ENCODE data around the gene CCDC15. TPM values are rescaled to one million over a fixed set of nuclear protein-coding genes. Genes with fewer than 3 reads are reported as not detected.
"Not testable (repeated sequence)": the region's sequence is repeated elsewhere in the genome, so short reads cannot be mapped to it uniquely, and the experiment has no call there.

Gene CCDC15
- total and polyA plus RNA-seq, 2 of the 13 experiments (the other 11 are each of a cell fraction or from before 2014, with no cell fraction given): 2.2 to 4.6 TPM

DNA sequence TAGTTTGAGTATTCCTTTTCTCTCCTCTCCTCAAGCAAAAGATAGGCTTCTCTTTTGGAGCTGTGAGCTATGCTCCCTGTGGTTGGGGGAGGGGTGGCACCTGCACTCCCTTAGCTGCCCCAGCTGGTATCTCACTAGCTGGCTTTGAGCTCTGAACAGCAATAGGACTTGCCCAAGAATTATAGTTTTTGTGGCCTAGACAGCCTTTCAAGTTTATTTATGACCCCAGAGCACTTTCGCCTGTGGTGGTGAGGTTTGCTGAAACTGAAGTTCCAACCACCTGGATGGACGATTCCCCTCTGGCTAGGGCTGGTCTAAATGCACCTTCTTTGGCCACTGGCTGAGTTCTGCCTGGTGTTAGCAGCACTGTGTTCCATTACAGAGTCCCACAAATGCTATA is 72.0 kb downstream of the CCDC15 start:
- TF ChIP-seq NFATC3 (CRISPR knock-in tag; IDR thresholded peaks at IDR 0.05): no peak
- TF ChIP-seq ZNF317 (CRISPR knock-in tag; IDR thresholded peaks at IDR 0.05): no peak
- TF ChIP-seq MED1 (CRISPR knock-in tag; IDR thresholded peaks at IDR 0.05): no peak
- TF ChIP-seq GTF2F1 (IDR thresholded peaks at IDR 0.05; ENCODE audit: low read length): no peak
- no peak for TF ChIP-seq ATF7-NPFF (CRISPR knock-in tag; IDR thresholded peaks at IDR 0.05; ENCODE audit: low read depth)
- TF ChIP-seq, protein P1, sequence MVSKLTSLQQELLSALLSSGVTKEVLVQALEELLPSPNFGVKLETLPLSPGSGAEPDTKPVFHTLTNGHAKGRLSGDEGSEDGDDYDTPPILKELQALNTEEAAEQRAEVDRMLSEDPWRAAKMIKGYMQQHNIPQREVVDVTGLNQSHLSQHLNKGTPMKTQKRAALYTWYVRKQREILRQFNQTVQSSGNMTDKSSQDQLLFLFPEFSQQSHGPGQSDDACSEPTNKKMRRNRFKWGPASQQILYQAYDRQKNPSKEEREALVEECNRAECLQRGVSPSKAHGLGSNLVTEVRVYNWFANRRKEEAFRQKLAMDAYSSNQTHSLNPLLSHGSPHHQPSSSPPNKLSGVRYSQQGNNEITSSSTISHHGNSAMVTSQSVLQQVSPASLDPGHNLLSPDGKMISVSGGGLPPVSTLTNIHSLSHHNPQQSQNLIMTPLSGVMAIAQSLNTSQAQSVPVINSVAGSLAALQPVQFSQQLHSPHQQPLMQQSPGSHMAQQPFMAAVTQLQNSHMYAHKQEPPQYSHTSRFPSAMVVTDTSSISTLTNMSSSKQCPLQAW (CRISPR knock-in tag; IDR thresholded peaks at IDR 0.05): no peak
- ChIA-PET CTCF (ENCODE audit: low intra/inter-chr PET ratio, low total read pairs) (no interaction called here), POLR2A (no interaction called here)
- Histone ChIP-seq H3K27ac (ENCODE audit: extremely low read length, insufficient read depth, low read length) (no peak overlapping the region), H4K20me1 (ENCODE audit: insufficient read depth, low read length) (no peaks in the 10 kb centered on the region), H3K4me2 (ENCODE audit: low read depth, low read length) (no peak overlapping the region), H3K79me2 (ENCODE audit: insufficient read depth, low read length) (no peaks in the 10 kb centered on the region), H3K27me3 (ENCODE audit: control insufficient read depth in 1 of 2, insufficient read depth in 2 of 2, low read length in 2 of 2) (no peaks in the 10 kb centered on the region), H3K9me3 (ENCODE audit: low read length) (no peaks in the 10 kb centered on the region), H3K4me1 (ENCODE audit: insufficient read depth, low read length) (no peaks in the 10 kb centered on the region), H2AFZ (ENCODE audit: low read length) (no peak overlapping the region), H3K4me3 (replicated peaks in 1 of 3; ENCODE audit: insufficient read depth in 1 of 3, low read depth in 2 of 3, low read length in 3 of 3) (no peak overlapping the region), H3K36me3 (replicated peaks in 1 of 2; ENCODE audit: control insufficient read depth in 1 of 2, insufficient read depth in 2 of 2, low read length in 2 of 2) (no peaks in the 10 kb centered on the region), H3K9ac (ENCODE audit: insufficient read depth, low read depth, low read length) (no peak overlapping the region)
- in situ Hi-C loops (cut with HindIII; ENCODE audit: extremely low pct_ligation_motif_present, low pct_unique_long_range_greater_than_20kb) (no loop called here), intact Hi-C loops (cut with micrococcal nuclease; ENCODE audit: unreplicated experiment) (no loop called here)
- DNase-seq (ENCODE audit: low spot score) (no peak), FAIRE-seq (no peak), ATAC-seq (no peak)
- no TSS peak for BruUV-seq (replicated peaks)
- 100% methylated on average over 2 of the region's 2 CpGs for WGBS (ENCODE audit: low lambda C conversion rate)

DNA sequence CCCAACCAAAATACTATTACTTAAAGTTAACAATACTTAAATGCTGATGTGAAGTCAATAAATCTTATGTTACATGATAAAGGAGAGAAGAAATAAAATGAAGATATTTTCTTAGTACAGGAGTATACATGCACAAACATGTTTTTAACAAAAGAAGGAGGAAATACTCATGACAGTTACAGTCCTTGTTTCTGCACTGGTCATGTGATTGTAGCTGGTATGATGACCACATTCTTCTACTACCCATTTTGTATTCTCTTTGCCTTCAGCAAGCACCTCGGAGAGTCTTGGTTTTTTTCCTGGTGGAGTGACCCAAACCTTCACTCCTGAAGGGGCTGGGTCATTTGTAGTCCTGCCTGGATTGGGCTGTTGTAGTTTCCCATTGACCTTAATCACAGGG is 75.4 kb downstream of the CCDC15 start:
- H3K4me3 ChIP-seq (replicated peaks in 1 of 3; ENCODE audit: insufficient read depth in 1 of 3, low read depth in 2 of 3, low read length in 3 of 3); H3K9me3 ChIP-seq (ENCODE audit: low read length); H3K4me1 ChIP-seq (ENCODE audit: insufficient read depth, low read length); H3K9ac ChIP-seq (ENCODE audit: insufficient read depth, low read depth, low read length); DNase-seq (ENCODE audit: low spot score); intact Hi-C loops (cut with micrococcal nuclease; ENCODE audit: unreplicated experiment); H3K79me2 ChIP-seq (ENCODE audit: insufficient read depth, low read length); H3K27ac ChIP-seq (ENCODE audit: extremely low read length, insufficient read depth, low read length); POLR2A ChIA-PET; in situ Hi-C loops (cut with HindIII; ENCODE audit: extremely low pct_ligation_motif_present, low pct_unique_long_range_greater_than_20kb); CTCF ChIA-PET (ENCODE audit: low intra/inter-chr PET ratio, low total read pairs); H3K4me2 ChIP-seq (ENCODE audit: low read depth, low read length); H4K20me1 ChIP-seq (ENCODE audit: insufficient read depth, low read length); ATAC-seq; H2AFZ ChIP-seq (ENCODE audit: low read length); FAIRE-seq; BruUV-seq (replicated peaks); H3K27me3 ChIP-seq (ENCODE audit: control insufficient read depth in 1 of 2, insufficient read depth in 2 of 2, low read length in 2 of 2); H3K36me3 ChIP-seq (replicated peaks in 1 of 2; ENCODE audit: control insufficient read depth in 1 of 2, insufficient read depth in 2 of 2, low read length in 2 of 2): not testable (repeated sequence)
- WGBS (ENCODE audit: low lambda C conversion rate): 46% methylated on average over 1 of the region's 1 CpG

All from HepG2 (cell line).